ENCODE results near the gene TIAM1.

TIAM1 gene

DNA sequence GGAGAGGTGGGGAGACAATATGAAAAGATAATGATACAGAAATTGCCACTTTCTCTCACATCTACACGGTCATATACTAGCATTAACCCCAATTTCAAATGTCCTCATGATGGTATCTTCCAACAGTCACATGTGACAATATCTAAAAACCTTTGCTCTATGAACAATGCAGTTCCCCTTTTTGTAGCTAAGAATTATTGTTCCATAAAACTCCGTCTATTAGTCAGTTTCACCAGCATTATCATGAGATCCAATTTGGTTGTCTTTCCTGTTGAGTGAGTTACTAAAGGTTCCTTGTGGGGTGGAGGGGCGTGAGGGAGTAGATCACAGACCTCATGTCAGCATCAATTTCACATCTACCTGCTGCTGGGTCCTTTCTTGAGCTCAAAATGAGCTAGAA is 1.7 kb downstream of the TIAM1 start:
- Histone ChIP-seq H3K9ac (ENCODE audit: low read length) (no peak overlapping the region), H3K4me1 (ENCODE audit: control insufficient read depth, insufficient read depth, low read length) (peaks cover 11% of the 10 kb centered on the region), H3K27me3 (ENCODE audit: control insufficient read depth, insufficient read depth, low read length) (peaks cover 9% of the 10 kb centered on the region; the same call in 1 of the 2 replicates), H3K9me3 (ENCODE audit: control insufficient read depth, insufficient read depth, low read depth, low read length) (no peaks in the 10 kb centered on the region), H3K36me3 (ENCODE audit: control insufficient read depth, insufficient read depth, low read length) (no peaks in the 10 kb centered on the region), H3K4me3 (ENCODE audit: low read depth, low read length) (no peak overlapping the region), H3K27ac (ENCODE audit: low read depth, low read length) (no peak overlapping the region)

DNA sequence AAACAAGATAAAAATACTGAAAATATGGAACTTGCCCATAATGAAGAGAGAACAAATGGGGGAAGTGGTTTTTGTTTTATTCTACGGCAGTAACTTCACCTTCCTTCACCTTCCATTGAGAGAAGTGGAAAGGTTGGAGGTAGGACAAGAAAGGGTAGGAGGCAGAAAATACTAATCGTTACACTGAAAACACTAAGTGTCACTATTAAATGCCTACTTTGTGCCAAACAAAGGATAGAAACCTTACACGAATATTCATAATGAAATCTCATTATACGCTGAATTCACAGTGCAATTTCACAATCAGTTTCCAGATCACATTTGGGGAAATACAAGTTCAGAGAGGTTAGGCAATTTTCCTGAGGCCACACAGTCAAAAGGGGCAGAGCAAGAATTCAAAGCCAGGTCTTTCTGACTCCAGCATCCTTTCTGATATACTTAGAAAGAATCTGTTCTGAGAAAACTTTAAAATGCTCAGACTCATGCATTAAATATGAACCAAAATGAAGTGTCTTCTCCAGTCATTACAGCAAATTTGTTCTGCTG is 3.0 kb downstream of the TIAM1 start:
- Histone ChIP-seq H3K36me3 (ENCODE audit: control insufficient read depth, insufficient read depth, low read length) (no peaks in the 10 kb centered on the region), H3K4me1 (ENCODE audit: control insufficient read depth, insufficient read depth, low read length) (peaks cover 11% of the 10 kb centered on the region), H3K27ac (ENCODE audit: low read depth, low read length) (no peak overlapping the region), H3K4me3 (ENCODE audit: low read depth, low read length) (no peak overlapping the region), H3K27me3 (ENCODE audit: control insufficient read depth, insufficient read depth, low read length) (peaks cover 9% of the 10 kb centered on the region; the same call in 1 of the 2 replicates), H3K9me3 (ENCODE audit: control insufficient read depth, insufficient read depth, low read depth, low read length) (no peaks in the 10 kb centered on the region), H3K9ac (ENCODE audit: low read length) (no peak overlapping the region)

DNA sequence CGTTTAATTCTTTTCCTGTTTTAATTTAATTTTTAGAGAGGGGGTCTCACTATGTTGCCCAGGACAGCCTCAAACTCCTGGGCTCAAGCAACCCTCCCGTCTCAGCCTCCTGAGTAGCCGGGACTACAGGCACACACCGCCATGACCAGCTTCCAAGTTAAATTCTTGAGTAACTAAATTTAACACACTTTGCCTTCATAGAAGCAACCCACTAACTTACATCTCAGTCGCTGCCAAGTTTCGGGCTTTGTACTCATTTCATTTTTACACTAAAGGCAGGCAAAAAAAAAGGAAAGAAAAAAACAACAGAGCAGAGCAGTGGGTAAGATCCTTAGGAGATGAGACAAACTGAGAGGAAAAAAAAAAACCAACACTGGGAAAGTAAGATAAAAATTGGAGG is 3.5 kb downstream of the TIAM1 start:
- H3K27me3 ChIP-seq (ENCODE audit: control insufficient read depth, insufficient read depth, low read length) = peaks cover 9% of the 10 kb centered on the region; the same call in 1 of the 2 replicates
- no peak overlapping the region for H3K9ac ChIP-seq (ENCODE audit: low read length)
- peaks cover 11% of the 10 kb centered on the region for H3K4me1 ChIP-seq (ENCODE audit: control insufficient read depth, insufficient read depth, low read length)
- H3K36me3 ChIP-seq (ENCODE audit: control insufficient read depth, insufficient read depth, low read length) = no peaks in the 10 kb centered on the region; the same call in 1 of the 2 replicates
- no peak overlapping the region for H3K4me3 ChIP-seq (ENCODE audit: low read depth, low read length)
- H3K9me3 ChIP-seq (ENCODE audit: control insufficient read depth, insufficient read depth, low read depth, low read length) = no peaks in the 10 kb centered on the region
- no peak overlapping the region for H3K27ac ChIP-seq (ENCODE audit: low read depth, low read length)

DNA sequence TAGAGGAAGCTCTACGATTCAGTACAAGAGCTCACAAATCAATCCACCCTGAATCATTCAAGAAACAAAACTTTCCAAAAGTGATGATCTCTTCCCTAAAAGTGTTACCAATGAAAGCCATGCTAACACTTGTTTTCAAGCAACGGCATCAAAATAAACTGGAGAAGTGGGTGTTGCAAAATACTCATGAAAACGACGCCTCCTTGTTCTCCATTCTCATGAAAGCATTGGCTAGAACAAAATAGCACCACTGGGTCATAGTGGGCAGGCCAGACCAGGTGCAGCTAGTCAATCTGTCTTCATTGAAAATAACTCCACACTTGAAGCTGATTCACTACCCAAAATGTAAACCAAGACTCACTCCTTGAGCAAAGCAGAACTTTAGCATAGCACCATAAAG is 4.3 kb downstream of the TIAM1 start:
- H3K9ac ChIP-seq (ENCODE audit: low read length) = no peak overlapping the region
- H3K9me3 ChIP-seq (ENCODE audit: control insufficient read depth, insufficient read depth, low read depth, low read length) = no peaks in the 10 kb centered on the region
- no peak overlapping the region for H3K4me3 ChIP-seq (ENCODE audit: low read depth, low read length)
- H3K36me3 ChIP-seq (ENCODE audit: control insufficient read depth, insufficient read depth, low read length) = no peaks in the 10 kb centered on the region; the same call in 1 of the 2 replicates
- H3K27ac ChIP-seq (ENCODE audit: low read depth, low read length) = no peak overlapping the region
- peaks cover 11% of the 10 kb centered on the region for H3K4me1 ChIP-seq (ENCODE audit: control insufficient read depth, insufficient read depth, low read length)
- peaks cover 9% of the 10 kb centered on the region; the same call in 1 of the 2 replicates for H3K27me3 ChIP-seq (ENCODE audit: control insufficient read depth, insufficient read depth, low read length)

DNA sequence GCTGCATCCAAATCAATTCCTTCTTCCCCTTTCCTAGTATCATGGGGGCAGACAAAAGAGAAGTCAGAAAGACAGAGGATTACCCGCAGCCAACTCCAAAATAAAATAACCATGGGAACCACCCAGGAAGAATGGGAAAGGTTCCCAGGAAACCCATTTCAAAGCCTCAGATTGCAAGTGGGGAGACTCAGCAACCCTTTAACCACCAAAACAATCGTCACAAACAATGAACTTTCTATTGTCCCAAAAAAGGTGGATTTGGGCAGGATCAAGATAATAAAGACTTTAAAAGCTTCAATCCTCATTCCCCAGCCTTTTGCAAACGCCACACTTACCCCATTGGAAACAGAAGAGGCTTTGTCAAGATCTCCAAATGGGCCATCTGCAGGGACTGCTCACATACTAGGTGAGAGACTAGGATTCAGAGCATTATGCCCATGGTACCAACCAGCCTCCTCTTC is 5.1 kb downstream of the TIAM1 start:
- no peak overlapping the region for H3K4me3 ChIP-seq (ENCODE audit: low read depth, low read length)
- H3K27me3 ChIP-seq (ENCODE audit: control insufficient read depth, insufficient read depth, low read length) = peaks cover 9% of the 10 kb centered on the region; the same call in 1 of the 2 replicates
- H3K36me3 ChIP-seq (ENCODE audit: control insufficient read depth, insufficient read depth, low read length) = no peaks in the 10 kb centered on the region; the same call in 1 of the 2 replicates
- no peak overlapping the region for H3K27ac ChIP-seq (ENCODE audit: low read depth, low read length)
- peaks cover 7% of the 10 kb centered on the region; the same call in 1 of the 2 replicates for H3K4me1 ChIP-seq (ENCODE audit: control insufficient read depth, insufficient read depth, low read length)
- H3K9ac ChIP-seq (ENCODE audit: low read length) = no peak overlapping the region
- H3K9me3 ChIP-seq (ENCODE audit: control insufficient read depth, insufficient read depth, low read depth, low read length) = no peaks in the 10 kb centered on the region

DNA sequence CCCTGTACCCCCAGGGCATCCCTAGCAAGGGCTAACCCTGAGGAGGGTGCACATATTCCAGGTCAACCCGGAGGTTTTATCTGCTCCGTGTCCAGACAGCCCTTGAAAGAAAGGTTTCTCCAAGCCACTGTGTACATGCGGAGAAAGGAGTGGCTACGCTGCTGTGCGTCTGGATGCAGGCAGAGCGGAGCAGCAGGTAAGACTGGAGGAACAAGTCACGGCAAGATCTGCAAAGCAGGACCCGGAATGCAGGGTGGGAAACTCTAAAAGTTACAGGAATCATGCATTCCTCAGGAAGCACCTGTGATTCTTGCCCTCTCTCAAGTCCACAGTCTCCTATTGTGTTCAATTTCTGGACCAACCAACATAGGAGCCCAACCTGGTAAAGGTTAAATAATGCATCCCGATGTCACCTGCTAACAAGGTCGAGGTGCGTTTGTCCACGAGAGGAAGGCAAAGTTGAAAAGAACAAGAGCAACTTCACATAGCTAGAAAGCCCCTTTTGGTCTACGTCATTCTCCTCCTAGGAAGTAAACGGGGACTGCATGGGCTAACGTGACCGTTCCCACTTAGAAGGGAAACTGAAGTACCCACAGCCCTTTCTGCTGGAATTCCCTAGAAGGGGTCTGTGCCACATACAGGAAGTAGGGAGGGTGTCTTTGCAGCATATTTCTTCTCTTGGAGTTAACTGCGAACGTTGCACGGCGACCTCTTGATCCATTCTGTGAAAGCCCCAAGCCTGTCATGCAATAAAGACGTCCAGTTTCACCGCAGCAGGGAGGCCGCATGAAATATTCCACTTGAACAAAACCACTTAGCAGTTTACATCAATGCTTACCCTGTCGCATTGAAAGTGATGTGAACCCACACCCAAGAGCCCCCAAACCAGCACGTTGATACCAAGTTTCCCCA is 5.8 kb downstream of the TIAM1 start:
- Histone ChIP-seq H3K9ac (ENCODE audit: low read length) (no peak overlapping the region), H3K27me3 (ENCODE audit: control insufficient read depth, insufficient read depth, low read length) (peaks cover 7% of the 10 kb centered on the region; the same call in 1 of the 2 replicates), H3K9me3 (ENCODE audit: control insufficient read depth, insufficient read depth, low read depth, low read length) (no peaks in the 10 kb centered on the region), H3K36me3 (ENCODE audit: control insufficient read depth, insufficient read depth, low read length) (no peaks in the 10 kb centered on the region; the same call in 1 of the 2 replicates), H3K4me1 (ENCODE audit: control insufficient read depth, insufficient read depth, low read length) (peaks cover 7% of the 10 kb centered on the region; the same call in 1 of the 2 replicates), H3K27ac (ENCODE audit: low read depth, low read length) (no peak overlapping the region), H3K4me3 (ENCODE audit: low read depth, low read length) (no peak overlapping the region)

DNA sequence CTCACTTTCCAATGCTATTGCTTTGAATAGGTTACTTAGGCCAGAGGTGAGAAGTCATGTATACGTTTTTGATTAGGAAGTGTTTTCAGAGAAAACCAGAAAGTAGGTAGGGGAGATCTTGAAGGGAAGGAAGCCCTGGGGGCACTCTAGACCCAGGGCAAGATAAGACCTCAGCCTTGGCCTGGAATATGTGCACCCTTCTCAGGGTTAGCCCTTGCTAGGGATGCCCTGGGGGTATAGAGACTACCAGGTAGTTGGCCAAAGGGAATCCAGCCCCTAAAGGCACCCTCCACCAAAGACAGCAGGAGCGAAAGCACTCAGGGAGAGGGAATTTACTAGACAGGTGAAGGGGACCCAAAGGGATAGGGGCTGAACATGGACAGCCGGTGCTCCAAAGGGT is 7.0 kb downstream of the TIAM1 start:
- H3K36me3 ChIP-seq (ENCODE audit: control insufficient read depth, insufficient read depth, low read length) = no peaks in the 10 kb centered on the region; the same call in 1 of the 2 replicates
- H3K4me1 ChIP-seq (ENCODE audit: control insufficient read depth, insufficient read depth, low read length) = peaks cover 2% of the 10 kb centered on the region; the same call in 1 of the 2 replicates
- H3K4me3 ChIP-seq (ENCODE audit: low read depth, low read length) = no peak overlapping the region
- H3K9ac ChIP-seq (ENCODE audit: low read length) = no peak overlapping the region
- H3K9me3 ChIP-seq (ENCODE audit: control insufficient read depth, insufficient read depth, low read depth, low read length) = no peaks in the 10 kb centered on the region
- H3K27me3 ChIP-seq (ENCODE audit: control insufficient read depth, insufficient read depth, low read length) = no peaks in the 10 kb centered on the region
- H3K27ac ChIP-seq (ENCODE audit: low read depth, low read length) = no peak overlapping the region

DNA sequence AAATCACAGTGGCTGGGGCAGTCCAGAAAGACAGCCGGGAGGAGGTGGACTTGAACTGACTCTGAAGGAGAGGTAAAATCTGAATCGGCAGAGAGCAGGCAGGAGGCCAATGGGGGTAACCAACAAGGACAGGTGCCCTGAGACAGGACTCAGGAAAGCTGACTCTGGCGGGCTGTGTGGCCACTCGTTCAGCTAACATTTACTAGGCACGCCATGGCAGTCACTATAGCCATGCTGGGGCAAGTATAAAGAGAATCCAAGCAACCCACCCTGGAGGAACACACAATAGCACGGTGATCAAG is 7.4 kb downstream of the TIAM1 start:
- Histone ChIP-seq H3K9ac (ENCODE audit: low read length) (no peak overlapping the region), H3K4me3 (ENCODE audit: low read depth, low read length) (no peak overlapping the region), H3K27ac (ENCODE audit: low read depth, low read length) (no peak overlapping the region), H3K9me3 (ENCODE audit: control insufficient read depth, insufficient read depth, low read depth, low read length) (no peaks in the 10 kb centered on the region), H3K27me3 (ENCODE audit: control insufficient read depth, insufficient read depth, low read length) (no peaks in the 10 kb centered on the region), H3K36me3 (ENCODE audit: control insufficient read depth, insufficient read depth, low read length) (no peaks in the 10 kb centered on the region; the same call in 1 of the 2 replicates), H3K4me1 (ENCODE audit: control insufficient read depth, insufficient read depth, low read length) (peaks cover 2% of the 10 kb centered on the region; the same call in 1 of the 2 replicates)

DNA sequence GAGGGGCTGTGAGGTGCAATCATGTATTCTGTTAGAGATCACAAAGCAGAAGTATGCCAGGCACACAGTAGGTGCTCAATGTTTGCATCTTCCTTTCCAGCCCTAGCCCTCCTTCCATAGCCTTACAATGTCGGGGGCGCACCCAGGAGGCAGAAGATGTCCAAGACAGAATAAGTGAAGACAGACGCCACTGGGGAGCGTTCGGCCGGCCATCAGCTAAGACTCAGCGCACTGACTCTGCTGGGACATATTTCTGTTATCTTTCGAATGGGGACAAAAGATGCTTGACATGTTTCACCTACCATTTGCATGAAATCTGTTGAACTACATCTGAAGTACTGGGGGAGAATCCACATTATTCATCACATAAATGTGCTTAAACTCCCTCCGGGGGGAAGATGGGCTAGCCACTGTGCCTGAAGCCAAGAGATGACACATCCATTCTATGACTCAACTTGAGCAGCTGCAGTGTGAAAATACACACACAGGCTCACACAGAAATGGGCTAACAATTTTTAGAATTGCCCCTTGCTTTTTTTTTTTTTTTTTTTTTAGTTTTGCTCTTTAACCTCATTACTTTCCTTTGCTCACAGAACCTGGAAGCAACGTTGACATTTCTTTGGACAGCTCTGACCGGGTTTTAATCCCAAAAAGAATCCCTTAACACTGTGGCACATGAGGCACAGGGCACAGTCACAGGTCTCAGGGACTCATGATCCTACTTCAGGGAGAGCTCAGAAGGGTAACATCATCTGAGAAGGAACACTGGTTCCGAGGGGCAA is 7.9 kb downstream of the TIAM1 start:
- H3K4me1 ChIP-seq (ENCODE audit: control insufficient read depth, insufficient read depth, low read length) = peaks cover 2% of the 10 kb centered on the region; the same call in 1 of the 2 replicates
- H3K27ac ChIP-seq (ENCODE audit: low read depth, low read length) = no peak overlapping the region
- no peak overlapping the region for H3K4me3 ChIP-seq (ENCODE audit: low read depth, low read length)
- H3K9ac ChIP-seq (ENCODE audit: low read length) = no peak overlapping the region
- H3K27me3 ChIP-seq (ENCODE audit: control insufficient read depth, insufficient read depth, low read length) = no peaks in the 10 kb centered on the region
- H3K36me3 ChIP-seq (ENCODE audit: control insufficient read depth, insufficient read depth, low read length) = no peaks in the 10 kb centered on the region; the same call in 1 of the 2 replicates
- H3K9me3 ChIP-seq (ENCODE audit: control insufficient read depth, insufficient read depth, low read depth, low read length) = peaks cover 4% of the 10 kb centered on the region; the same call in 1 of the 2 replicates

DNA sequence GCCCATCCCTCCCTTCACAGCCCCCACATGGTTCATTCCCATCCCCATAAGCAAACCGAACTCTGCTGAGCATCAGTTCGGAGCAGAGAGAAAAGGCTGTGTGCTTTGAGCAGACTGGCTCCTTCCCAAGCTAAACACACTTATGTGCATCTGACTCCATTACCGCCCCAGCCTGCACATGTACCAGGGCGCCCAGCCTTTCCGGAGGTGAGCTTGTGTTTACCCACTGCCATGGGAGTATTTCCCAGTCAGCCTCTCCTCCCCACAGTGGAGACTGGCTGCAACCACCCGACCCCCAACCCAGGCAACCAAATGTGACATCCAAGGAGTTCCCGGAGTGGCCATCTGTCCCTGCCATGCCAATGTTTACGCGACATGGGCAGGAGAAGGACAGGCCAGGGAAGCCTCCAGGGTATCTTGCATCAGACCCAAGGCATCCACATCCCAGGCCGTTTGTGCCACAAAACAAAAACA is 9.4 kb downstream of the TIAM1 start:
- Histone ChIP-seq H3K27ac (ENCODE audit: low read depth, low read length) (no peak overlapping the region), H3K4me3 (ENCODE audit: low read depth, low read length) (no peak overlapping the region), H3K27me3 (ENCODE audit: control insufficient read depth, insufficient read depth, low read length) (no peaks in the 10 kb centered on the region)

More for the DNA sequence above, 9.4 kb downstream of the TIAM1 start:
- H3K4me1 ChIP-seq (ENCODE audit: control insufficient read depth, insufficient read depth, low read length) = peaks cover 2% of the 10 kb centered on the region; the same call in 1 of the 2 replicates
- peaks cover 13% of the 10 kb centered on the region; the same call in 1 of the 2 replicates for H3K9me3 ChIP-seq (ENCODE audit: control insufficient read depth, insufficient read depth, low read depth, low read length)
- H3K36me3 ChIP-seq (ENCODE audit: control insufficient read depth, insufficient read depth, low read length) = no peaks in the 10 kb centered on the region; the same call in 1 of the 2 replicates
- H3K9ac ChIP-seq (ENCODE audit: low read length) = no peak overlapping the region

Measured in HUES6 (cell line).